Tibial artery (tissue), 4 donors: Measurements from ENCODE around the gene PLPPR2.
A peak's percentile ranks its signal among the peaks of the same experiment; 100 is the strongest.
"Not testable (repeated sequence)": the region's sequence is repeated elsewhere in the genome, so short reads cannot be mapped to it uniquely, and the experiment has no call there.

Source experiments
- DNase-seq, 2 donors: peaks; one replicate each; pipeline ENCODE4 v3.0.0-alpha.2; 2019
- H3K27ac ChIP-seq, 2 donors: fragments of 200-600 bp; sonication (generic) in 1 of 2; 1 replicate in 1 of 2; 2 replicates in 1 of 2; pipeline ENCODE4 v1.5.1; 2018 to 2019; ENCODE audit warnings: mild to moderate bottlenecking in 1 of 2
- H3K27me3 ChIP-seq, 2 donors: fragments of 200-600 bp; sonication (generic) in 1 of 2; one replicate each; pipeline versions ENCODE4 v1.5.1 to v1.6.0; 2016 to 2019
- H3K36me3 ChIP-seq, 3 donors: fragments of 200-600 bp; sonication (generic) in 2 of 3; one replicate each; pipeline ENCODE4 v1.5.1; 2016 to 2019; ENCODE audit warnings: mild to moderate bottlenecking in 2 of 3
- H3K4me1 ChIP-seq, 4 donors: fragments of 200-600 bp; sonication (generic) in 2 of 4; 1 replicate in 3 of 4; 2 replicates in 1 of 4; pipeline ENCODE4 v1.5.1; 2016 to 2019
- H3K4me3 ChIP-seq, 2 donors: fragments of 200-600 bp; sonication (generic) in 1 of 2; 1 replicate in 1 of 2; 2 replicates in 1 of 2; pipeline ENCODE4 v1.5.1; 2018 to 2019; ENCODE audit warnings: mild to moderate bottlenecking in 2 of 2
- H3K9me3 ChIP-seq, 3 donors: fragments of 200-600 bp; sonication (generic) in 1 of 3; one replicate each; pipeline ENCODE4 v1.5.1; 2016 to 2019
- intact Hi-C: fragments of 100-400 bp; cut with DNase I; formaldehyde crosslinking; loops from one replicate; pipeline ENCODE4 v1.15.0; 2023; ENCODE audit warnings: low total_unique reads
- TF ChIP-seq, protein P1 (sequence below), 2 experiments: fragments of 200-600 bp in 1 of 2; fragments of 450-650 bp in 1 of 2; IDR thresholded peaks; one replicate each; pipeline ENCODE4 v1.5.1; 2017 to 2019; ENCODE audit warnings: antibody characterized with exemption in 2 of 2, mild to moderate bottlenecking in 1 of 2, moderate library complexity in 1 of 2

Gene PLPPR2

GRCh38 chr19:11346104-11346940, 8.9 kb upstream of the PLPPR2 start, which contains the start of the genes CCDC159 and TMEM205:
Gene CCDC159, plus strand, starts transcription at chr19:11346519. Its CDS starts 88 bp downstream, at chr19:11346607.
Gene TMEM205, minus strand, starts transcription at chr19:11346268. Its CDS starts 649 bp downstream, at chr19:11345619.
- Histone ChIP-seq H3K9me3 (no peaks in the 10 kb centered on the region), H3K36me3 (peaks cover 0 to 23% (median 13%) of the 10 kb centered on the region in 3 donors), H3K27ac (peak within 1 kb of the TSS; percentile 88 to 94), H3K4me1 (peaks cover 0 to 37% (median 32%) of the 10 kb centered on the region in 4 donors), H3K27me3 (no peaks in the 10 kb centered on the region), H3K4me3 (peak within 1 kb of the TSS; percentile 83 to 85)
- TF ChIP-seq, protein P1, sequence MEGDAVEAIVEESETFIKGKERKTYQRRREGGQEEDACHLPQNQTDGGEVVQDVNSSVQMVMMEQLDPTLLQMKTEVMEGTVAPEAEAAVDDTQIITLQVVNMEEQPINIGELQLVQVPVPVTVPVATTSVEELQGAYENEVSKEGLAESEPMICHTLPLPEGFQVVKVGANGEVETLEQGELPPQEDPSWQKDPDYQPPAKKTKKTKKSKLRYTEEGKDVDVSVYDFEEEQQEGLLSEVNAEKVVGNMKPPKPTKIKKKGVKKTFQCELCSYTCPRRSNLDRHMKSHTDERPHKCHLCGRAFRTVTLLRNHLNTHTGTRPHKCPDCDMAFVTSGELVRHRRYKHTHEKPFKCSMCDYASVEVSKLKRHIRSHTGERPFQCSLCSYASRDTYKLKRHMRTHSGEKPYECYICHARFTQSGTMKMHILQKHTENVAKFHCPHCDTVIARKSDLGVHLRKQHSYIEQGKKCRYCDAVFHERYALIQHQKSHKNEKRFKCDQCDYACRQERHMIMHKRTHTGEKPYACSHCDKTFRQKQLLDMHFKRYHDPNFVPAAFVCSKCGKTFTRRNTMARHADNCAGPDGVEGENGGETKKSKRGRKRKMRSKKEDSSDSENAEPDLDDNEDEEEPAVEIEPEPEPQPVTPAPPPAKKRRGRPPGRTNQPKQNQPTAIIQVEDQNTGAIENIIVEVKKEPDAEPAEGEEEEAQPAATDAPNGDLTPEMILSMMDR (IDR thresholded peaks at IDR 0.05): peak in 1 of 2 experiments; percentile 21
- peak; percentile 98 to 100 for DNase-seq
- intact Hi-C loops: loop anchor here (5.0 kb wide), 1 partner anchor 36 kb away; the partner anchor contains the start of gene EPOR

GRCh38 chr19:11347546-11348039, 7.6 kb upstream of the PLPPR2 start:
- H3K36me3 ChIP-seq: peaks cover 0 to 12% (median 9%) of the 10 kb centered on the region in 3 donors
- no peaks in the 10 kb centered on the region for H3K27me3 ChIP-seq
- no peaks in the 10 kb centered on the region for H3K9me3 ChIP-seq
- intact Hi-C loops: loop anchor here (5.0 kb wide), 1 partner anchor 35 kb away; the partner anchor contains the start of gene EPOR
- TF ChIP-seq, protein P1 (IDR thresholded peaks at IDR 0.05): no peak
- peak overlapping the region; percentile 88 to 94 for H3K27ac ChIP-seq
- DNase-seq: no peak
- no peak overlapping the region for H3K4me3 ChIP-seq
- peaks cover 0 to 37% (median 32%) of the 10 kb centered on the region in 4 donors for H3K4me1 ChIP-seq

GRCh38 chr19:11349171-11349570, 6.1 kb upstream of the PLPPR2 start:
- intact Hi-C loops: loop anchor here (5.0 kb wide), 1 partner anchor 33 kb away; the partner anchor contains the start of gene EPOR

GRCh38 chr19:11354102-11354501, 1.1 kb upstream of the PLPPR2 start:
- H3K27ac ChIP-seq, H3K4me3 ChIP-seq, H3K27me3 ChIP-seq, intact Hi-C loops, H3K9me3 ChIP-seq, DNase-seq: not testable (repeated sequence)
- peaks cover 0 to 23% (median 15%) of the 10 kb centered on the region in 4 donors for H3K4me1 ChIP-seq
- peaks cover 0 to 21% (median 7%) of the 10 kb centered on the region in 3 donors for H3K36me3 ChIP-seq

More at GRCh38 chr19:11349171-11349570, 6.1 kb upstream of the PLPPR2 start:
- no peak overlapping the region for H3K4me3 ChIP-seq
- H3K4me1 ChIP-seq: peaks cover 0 to 27% (median 20%) of the 10 kb centered on the region in 4 donors
- H3K36me3 ChIP-seq: peaks cover 0 to 9% (median 7%) of the 10 kb centered on the region in 3 donors
- TF ChIP-seq, protein P1 (IDR thresholded peaks at IDR 0.05): no peak
- no peaks in the 10 kb centered on the region for H3K27me3 ChIP-seq
- H3K27ac ChIP-seq: no peak overlapping the region
- no peaks in the 10 kb centered on the region for H3K9me3 ChIP-seq
- no peak for DNase-seq

GRCh38 chr19:11356074-11356397, 804 bp downstream of the PLPPR2 start:
- peaks cover 0 to 33% (median 13%) of the 10 kb centered on the region in 3 donors for H3K36me3 ChIP-seq
- no peaks in the 10 kb centered on the region for H3K27me3 ChIP-seq
- H3K4me1 ChIP-seq: peaks cover 0 to 23% (median 15%) of the 10 kb centered on the region in 4 donors
- no peaks in the 10 kb centered on the region for H3K9me3 ChIP-seq
- DNase-seq: no peak
- H3K4me3 ChIP-seq: peak overlapping the region; percentile 73 to 79
- TF ChIP-seq, protein P1 (IDR thresholded peaks at IDR 0.05): no peak
- intact Hi-C loops: no loop called here
- H3K27ac ChIP-seq: peak overlapping the region; percentile 76 to 84
